Measurements from ENCODE around the gene FOXL1. TPM values are rescaled to one million over a fixed set of nuclear protein-coding genes. Genes with fewer than 3 reads are reported as not detected.

Gene FOXL1
- total RNA-seq, 1 experiment from 2014 or later, result 0.11 TPM

- BruUV-seq (replicated peaks), result no TSS peak
Observed at GRCh38 chr16:86569701-86570447, 8.5 kb upstream of the FOXL1 start.

GRCh38 chr16:86570558-86571529 lies 7.5 kb upstream of the FOXL1 start:
- POLR2A ChIA-PET, result no interaction called here
- no peaks in the 10 kb centered on the region for H3K27me3 ChIP-seq (replicated peaks; ENCODE audit: control insufficient read depth, insufficient read depth, low read length)
- no peaks in the 10 kb centered on the region for H3K36me3 ChIP-seq (ENCODE audit: control insufficient read depth, insufficient read depth, low read length)
- Mint-ChIP-seq H3K4me1 (ENCODE audit: low read depth, unreplicated experiment) (peaks cover 6% of the 10 kb centered on the region), H3K4me3 (ENCODE audit: unreplicated experiment) (no peak overlapping the region), H3K36me3 (ENCODE audit: insufficient read depth, unreplicated experiment) (peaks cover 3% of the 10 kb centered on the region), H3K27ac (ENCODE audit: unreplicated experiment) (no peak overlapping the region), H3K27me3 (ENCODE audit: insufficient read depth, unreplicated experiment) (peaks cover 2% of the 10 kb centered on the region), H3K9me3 (ENCODE audit: unreplicated experiment) (no peaks in the 10 kb centered on the region)
- H3K4me1 ChIP-seq, result peaks cover 5% of the 10 kb centered on the region; the same call in 1 of the 2 replicates
- CTCF ChIA-PET, result interaction anchor here (0.6 kb wide), 1 partner anchor 529 kb away, joined by 3 read pairs; no protein-coding TSS in a partner anchor
- BruUV-seq (replicated peaks), result no TSS peak
- TF ChIP-seq, protein P1, sequence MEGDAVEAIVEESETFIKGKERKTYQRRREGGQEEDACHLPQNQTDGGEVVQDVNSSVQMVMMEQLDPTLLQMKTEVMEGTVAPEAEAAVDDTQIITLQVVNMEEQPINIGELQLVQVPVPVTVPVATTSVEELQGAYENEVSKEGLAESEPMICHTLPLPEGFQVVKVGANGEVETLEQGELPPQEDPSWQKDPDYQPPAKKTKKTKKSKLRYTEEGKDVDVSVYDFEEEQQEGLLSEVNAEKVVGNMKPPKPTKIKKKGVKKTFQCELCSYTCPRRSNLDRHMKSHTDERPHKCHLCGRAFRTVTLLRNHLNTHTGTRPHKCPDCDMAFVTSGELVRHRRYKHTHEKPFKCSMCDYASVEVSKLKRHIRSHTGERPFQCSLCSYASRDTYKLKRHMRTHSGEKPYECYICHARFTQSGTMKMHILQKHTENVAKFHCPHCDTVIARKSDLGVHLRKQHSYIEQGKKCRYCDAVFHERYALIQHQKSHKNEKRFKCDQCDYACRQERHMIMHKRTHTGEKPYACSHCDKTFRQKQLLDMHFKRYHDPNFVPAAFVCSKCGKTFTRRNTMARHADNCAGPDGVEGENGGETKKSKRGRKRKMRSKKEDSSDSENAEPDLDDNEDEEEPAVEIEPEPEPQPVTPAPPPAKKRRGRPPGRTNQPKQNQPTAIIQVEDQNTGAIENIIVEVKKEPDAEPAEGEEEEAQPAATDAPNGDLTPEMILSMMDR (IDR thresholded peaks at IDR 0.05; ENCODE audit: insufficient read depth in 1 of 2, low read depth in 1 of 2, low read length in 1 of 2, severe bottlenecking in 1 of 2, unreplicated experiment in 1 of 2), result no peak
- no peaks in the 10 kb centered on the region for H3K9me3 ChIP-seq
- no peak for DNase-seq
- H3K4me3 ChIP-seq (ENCODE audit: low read depth, low read length), result no peak overlapping the region
- intact Hi-C loops (cut with micrococcal nuclease; ENCODE audit: unreplicated experiment), result no loop called here

More at GRCh38 chr16:86569701-86570447, 8.5 kb upstream of the FOXL1 start:
- peaks cover 2% of the 10 kb centered on the region for H3K27me3 Mint-ChIP-seq (ENCODE audit: insufficient read depth, unreplicated experiment)
- Histone ChIP-seq H3K4me1 (peaks cover 5% of the 10 kb centered on the region; the same call in 1 of the 2 replicates), H3K4me3 (ENCODE audit: low read depth, low read length) (no peak overlapping the region), H3K27me3 (replicated peaks; ENCODE audit: control insufficient read depth, insufficient read depth, low read length) (no peaks in the 10 kb centered on the region), H3K9me3 (no peaks in the 10 kb centered on the region), H3K36me3 (ENCODE audit: control insufficient read depth, insufficient read depth, low read length) (no peaks in the 10 kb centered on the region)
- intact Hi-C loops (cut with micrococcal nuclease; ENCODE audit: unreplicated experiment), result no loop called here
- H3K36me3 Mint-ChIP-seq (ENCODE audit: insufficient read depth, unreplicated experiment), result no peaks in the 10 kb centered on the region
- no peaks in the 10 kb centered on the region for H3K9me3 Mint-ChIP-seq (ENCODE audit: unreplicated experiment)
- H3K4me3 Mint-ChIP-seq (ENCODE audit: unreplicated experiment), result no peak overlapping the region
- peaks cover 6% of the 10 kb centered on the region for H3K4me1 Mint-ChIP-seq (ENCODE audit: low read depth, unreplicated experiment)
- H3K27ac Mint-ChIP-seq (ENCODE audit: unreplicated experiment), result no peak overlapping the region
- TF ChIP-seq, protein P1 (IDR thresholded peaks at IDR 0.05; ENCODE audit: insufficient read depth in 1 of 2, low read depth in 1 of 2, low read length in 1 of 2, severe bottlenecking in 1 of 2, unreplicated experiment in 1 of 2), result no peak
- ChIA-PET CTCF (no interaction called here), POLR2A (interaction anchor here (0.6 kb wide), 1 partner anchor 54 kb away, joined by 11 read pairs; no protein-coding TSS in a partner anchor)
- DNase-seq, result no peak

GRCh38 chr16:86571530-86571915 lies 6.8 kb upstream of the FOXL1 start:
- Mint-ChIP-seq H3K27me3 (ENCODE audit: insufficient read depth, unreplicated experiment) (peaks cover 5% of the 10 kb centered on the region), H3K4me3 (ENCODE audit: unreplicated experiment) (no peak overlapping the region), H3K36me3 (ENCODE audit: insufficient read depth, unreplicated experiment) (peaks cover 10% of the 10 kb centered on the region), H3K9me3 (ENCODE audit: unreplicated experiment) (no peaks in the 10 kb centered on the region), H3K4me1 (ENCODE audit: low read depth, unreplicated experiment) (peaks cover 12% of the 10 kb centered on the region), H3K27ac (ENCODE audit: unreplicated experiment) (no peak overlapping the region)
- Histone ChIP-seq H3K4me1 (peaks cover 6% of the 10 kb centered on the region; the same call in 1 of the 2 replicates), H3K36me3 (ENCODE audit: control insufficient read depth, insufficient read depth, low read length) (no peaks in the 10 kb centered on the region), H3K27me3 (replicated peaks; ENCODE audit: control insufficient read depth, insufficient read depth, low read length) (no peaks in the 10 kb centered on the region), H3K4me3 (ENCODE audit: low read depth, low read length) (no peak overlapping the region), H3K9me3 (no peaks in the 10 kb centered on the region)
- no peak for DNase-seq
- BruUV-seq (replicated peaks), result no TSS peak
- ChIA-PET CTCF (interaction anchor here (0.6 kb wide), 1 partner anchor 528 kb away, joined by 3 read pairs; no protein-coding TSS in a partner anchor), POLR2A (no interaction called here)
- TF ChIP-seq, protein P1 (IDR thresholded peaks at IDR 0.05; ENCODE audit: insufficient read depth in 1 of 2, low read depth in 1 of 2, low read length in 1 of 2, severe bottlenecking in 1 of 2, unreplicated experiment in 1 of 2), result no peak
- intact Hi-C loops (cut with micrococcal nuclease; ENCODE audit: unreplicated experiment), result no loop called here

Measured in Caco-2 (cell line).